SK-N-SH (cell line): Measurements from ENCODE around the gene AUTS2.
A peak's percentile ranks its signal among the peaks of the same experiment; 100 is the strongest.

Experiments used
- MEF2A ChIP-seq: IDR thresholded peaks from 2 replicates; pipeline ENCODE4 v1.4.0; 2012; ENCODE audit warnings: low read depth, borderline replicate concordance
- POLR2AphosphoS5 ChIP-seq: IDR thresholded peaks from 2 replicates; pipeline ENCODE4 v1.6.1; 2012; ENCODE audit warnings: low read depth, low read length
- SMC3 ChIP-seq: IDR thresholded peaks from 2 replicates; pipeline ENCODE4 v1.6.1; 2012; ENCODE audit warnings: low read depth, low read length, improper control_type of control experiment
- TAF1 ChIP-seq: IDR thresholded peaks from 2 replicates; pipeline ENCODE4 v1.6.1; 2012; ENCODE audit warnings: low read depth, mild to moderate bottlenecking, low read length, moderate library complexity, borderline replicate concordance
- TF ChIP-seq, protein P1 (sequence below): fragments of 200-600 bp; sonication (generic); IDR thresholded peaks from 2 replicates; pipeline ENCODE4 v1.6.1; 2017; ENCODE audit warnings: antibody characterized with exemption, mild to moderate bottlenecking, moderate library complexity

- TF ChIP-seq SMC3: peak; percentile 14; the same call in 1 of the 2 replicates
- TF ChIP-seq, protein P1, sequence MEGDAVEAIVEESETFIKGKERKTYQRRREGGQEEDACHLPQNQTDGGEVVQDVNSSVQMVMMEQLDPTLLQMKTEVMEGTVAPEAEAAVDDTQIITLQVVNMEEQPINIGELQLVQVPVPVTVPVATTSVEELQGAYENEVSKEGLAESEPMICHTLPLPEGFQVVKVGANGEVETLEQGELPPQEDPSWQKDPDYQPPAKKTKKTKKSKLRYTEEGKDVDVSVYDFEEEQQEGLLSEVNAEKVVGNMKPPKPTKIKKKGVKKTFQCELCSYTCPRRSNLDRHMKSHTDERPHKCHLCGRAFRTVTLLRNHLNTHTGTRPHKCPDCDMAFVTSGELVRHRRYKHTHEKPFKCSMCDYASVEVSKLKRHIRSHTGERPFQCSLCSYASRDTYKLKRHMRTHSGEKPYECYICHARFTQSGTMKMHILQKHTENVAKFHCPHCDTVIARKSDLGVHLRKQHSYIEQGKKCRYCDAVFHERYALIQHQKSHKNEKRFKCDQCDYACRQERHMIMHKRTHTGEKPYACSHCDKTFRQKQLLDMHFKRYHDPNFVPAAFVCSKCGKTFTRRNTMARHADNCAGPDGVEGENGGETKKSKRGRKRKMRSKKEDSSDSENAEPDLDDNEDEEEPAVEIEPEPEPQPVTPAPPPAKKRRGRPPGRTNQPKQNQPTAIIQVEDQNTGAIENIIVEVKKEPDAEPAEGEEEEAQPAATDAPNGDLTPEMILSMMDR: no peak
- TF ChIP-seq TAF1: no peak
- TF ChIP-seq MEF2A: no peak
- 0 out of 2 replicates have a peak, but pooled peaks have one; percentile 18 for TF ChIP-seq POLR2AphosphoS5
Observed at GRCh38 chr7:70298780-70299471, 700.7 kb downstream of the AUTS2 start.
